Measurements from ENCODE around the gene RGS5.

DNA sequence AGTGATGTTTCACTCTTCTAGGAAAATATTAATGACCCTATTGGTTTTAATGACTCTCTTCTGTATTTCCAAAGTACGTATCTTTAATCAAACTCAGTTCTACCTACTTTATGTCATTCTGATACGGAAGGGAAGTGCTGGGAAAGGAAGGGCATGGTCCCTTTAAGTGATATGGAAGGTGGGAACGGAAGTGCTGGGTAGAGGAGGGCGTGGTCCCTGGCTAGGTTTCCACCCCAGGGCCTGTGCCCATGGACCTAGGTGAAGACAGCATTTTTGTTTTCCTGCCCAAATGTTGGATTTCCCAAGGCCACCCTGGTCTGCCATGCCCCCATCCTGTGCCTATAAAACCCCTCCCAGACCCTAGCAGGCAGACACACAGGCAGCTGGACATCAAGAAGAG, 109.5 kb downstream of the RGS5 start:
- TF ChIP-seq, protein P1, sequence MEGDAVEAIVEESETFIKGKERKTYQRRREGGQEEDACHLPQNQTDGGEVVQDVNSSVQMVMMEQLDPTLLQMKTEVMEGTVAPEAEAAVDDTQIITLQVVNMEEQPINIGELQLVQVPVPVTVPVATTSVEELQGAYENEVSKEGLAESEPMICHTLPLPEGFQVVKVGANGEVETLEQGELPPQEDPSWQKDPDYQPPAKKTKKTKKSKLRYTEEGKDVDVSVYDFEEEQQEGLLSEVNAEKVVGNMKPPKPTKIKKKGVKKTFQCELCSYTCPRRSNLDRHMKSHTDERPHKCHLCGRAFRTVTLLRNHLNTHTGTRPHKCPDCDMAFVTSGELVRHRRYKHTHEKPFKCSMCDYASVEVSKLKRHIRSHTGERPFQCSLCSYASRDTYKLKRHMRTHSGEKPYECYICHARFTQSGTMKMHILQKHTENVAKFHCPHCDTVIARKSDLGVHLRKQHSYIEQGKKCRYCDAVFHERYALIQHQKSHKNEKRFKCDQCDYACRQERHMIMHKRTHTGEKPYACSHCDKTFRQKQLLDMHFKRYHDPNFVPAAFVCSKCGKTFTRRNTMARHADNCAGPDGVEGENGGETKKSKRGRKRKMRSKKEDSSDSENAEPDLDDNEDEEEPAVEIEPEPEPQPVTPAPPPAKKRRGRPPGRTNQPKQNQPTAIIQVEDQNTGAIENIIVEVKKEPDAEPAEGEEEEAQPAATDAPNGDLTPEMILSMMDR (IDR thresholded peaks at IDR 0.05) = no peak
- TF ChIP-seq ZFX (IDR thresholded peaks at IDR 0.05; ENCODE audit: borderline replicate concordance) = no peak

Data from 22Rv1 (cell line).